Large intestine (tissue), 3 donors: ENCODE data around the gene ZGRF1. TPM values are rescaled to one million over a fixed set of nuclear protein-coding genes. Genes with fewer than 3 reads are reported as not detected.
A peak's percentile ranks its signal among the peaks of the same experiment; 100 is the strongest.
"Not testable (repeated sequence)": the region's sequence is repeated elsewhere in the genome, so short reads cannot be mapped to it uniquely, and the experiment has no call there.

Experiments
- DNase-seq, 2 donors: peaks; one replicate each; pipeline versions ENCODE4 v3.0.0 to v3.0.0-alpha.2; 2013
- H3K27ac ChIP-seq: one replicate; pipeline ENCODE4 v1.5.1; 2013; ENCODE audit warnings: low read length
- H3K27me3 ChIP-seq: 2 replicates; pipeline ENCODE4 v1.6.1; 2013; ENCODE audit warnings: low read length; ENCODE audit not compliant: control insufficient read depth, insufficient read depth
- H3K36me3 ChIP-seq: 2 replicates; pipeline ENCODE4 v1.6.1; 2013; ENCODE audit warnings: low read length; ENCODE audit not compliant: control insufficient read depth, insufficient read depth
- H3K4me1 ChIP-seq: one replicate; pipeline ENCODE4 v1.6.1; 2013; ENCODE audit warnings: low read length; ENCODE audit not compliant: control insufficient read depth, insufficient read depth
- H3K4me3 ChIP-seq: one replicate; pipeline ENCODE4 v1.5.1; 2013; ENCODE audit warnings: low read length
- H3K9me3 ChIP-seq: one replicate; pipeline ENCODE4 v1.6.1; 2013; ENCODE audit warnings: mild to moderate bottlenecking, low read depth, low read length, moderate library complexity; ENCODE audit not compliant: control insufficient read depth
- WGBS: methylation state at CpG from one replicate; pipeline ENCODE4 v1.1.5; 2013; ENCODE audit warnings: low lambda C conversion rate; ENCODE audit not compliant: insufficient coverage; 5-methylcytosine and 5-hydroxymethylcytosine counted together
- polyA plus RNA-seq: library from polyadenylated mRNA; unstranded; fragments of 120-200 nt; gene quantifications from one replicate; pipeline ENCODE4 v1.2.1, GENCODE V29; 2013

Gene ZGRF1
- polyA plus RNA-seq, 1 donor, result 7.3 TPM

GRCh38 chr4:112523764-112524505 lies 112.8 kb downstream of the ZGRF1 start:
- H3K4me1 ChIP-seq, result no peaks in the 10 kb centered on the region
- H3K27me3 ChIP-seq, result peaks cover 79% of the 10 kb centered on the region
- WGBS, result no CpG with 5 or more reads among the region's 46 CpGs
- peak overlapping the region; percentile 13 for H3K4me3 ChIP-seq
- H3K27ac ChIP-seq, result no peak overlapping the region
- H3K36me3 ChIP-seq, result no peaks in the 10 kb centered on the region
- peak in 1 of 2 donors; percentile 61 for DNase-seq
- H3K9me3 ChIP-seq, result peaks cover 4% of the 10 kb centered on the region

GRCh38 chr4:112523008-112523721 lies 113.5 kb downstream of the ZGRF1 start:
- peak in 1 of 2 donors; percentile 52 for DNase-seq
- no peaks in the 10 kb centered on the region for H3K4me1 ChIP-seq
- H3K36me3 ChIP-seq, result no peaks in the 10 kb centered on the region
- H3K27me3 ChIP-seq, result peaks cover 86% of the 10 kb centered on the region
- 7% methylated on average over 6 of the region's 37 CpGs for WGBS
- H3K9me3 ChIP-seq, result peaks cover 4% of the 10 kb centered on the region
- no peak overlapping the region for H3K4me3 ChIP-seq
- H3K27ac ChIP-seq, result no peak overlapping the region

GRCh38 chr4:112522431-112522830 lies 114.3 kb downstream of the ZGRF1 start:
- H3K4me1 ChIP-seq, H3K36me3 ChIP-seq, H3K9me3 ChIP-seq, H3K27ac ChIP-seq, DNase-seq, H3K4me3 ChIP-seq: not testable (repeated sequence)
- WGBS, result no CpG with 5 or more reads among the region's 17 CpGs
- peaks cover 91% of the 10 kb centered on the region for H3K27me3 ChIP-seq

- Histone ChIP-seq H3K36me3 (no peaks in the 10 kb centered on the region), H3K27ac (no peak overlapping the region), H3K9me3 (peaks cover 4% of the 10 kb centered on the region), H3K27me3 (peaks cover 94% of the 10 kb centered on the region), H3K4me1 (no peaks in the 10 kb centered on the region), H3K4me3 (no peak overlapping the region)
- WGBS, result 0% methylated on average over 1 of the region's 30 CpGs
- DNase-seq, result peak in 1 of 2 donors; percentile 14
Observed at GRCh38 chr4:112521123-112522023, 115.3 kb downstream of the ZGRF1 start.

GRCh38 chr4:112520598-112521122 lies 116.0 kb downstream of the ZGRF1 start:
- Histone ChIP-seq H3K4me1 (no peaks in the 10 kb centered on the region), H3K9me3 (peaks cover 4% of the 10 kb centered on the region), H3K27me3 (peaks cover 96% of the 10 kb centered on the region), H3K36me3 (no peaks in the 10 kb centered on the region), H3K27ac (no peak overlapping the region), H3K4me3 (no peak overlapping the region)
- WGBS, result no CpG with 5 or more reads among the region's 25 CpGs
- DNase-seq, result no peak

- no peak for DNase-seq
- Histone ChIP-seq H3K27me3 (peaks cover 95% of the 10 kb centered on the region), H3K4me1 (peaks cover 3% of the 10 kb centered on the region), H3K36me3 (no peaks in the 10 kb centered on the region), H3K27ac (no peak overlapping the region), H3K9me3 (peaks cover 6% of the 10 kb centered on the region), H3K4me3 (no peak overlapping the region)
- no CpG with 5 or more reads among the region's 21 CpGs for WGBS
Observed at GRCh38 chr4:112519689-112520597, 116.8 kb downstream of the ZGRF1 start.

- Histone ChIP-seq H3K27me3 (peaks cover 98% of the 10 kb centered on the region), H3K27ac (no peak overlapping the region), H3K9me3 (peaks cover 6% of the 10 kb centered on the region), H3K4me1 (peaks cover 9% of the 10 kb centered on the region), H3K36me3 (no peaks in the 10 kb centered on the region), H3K4me3 (no peak overlapping the region)
- no peak for DNase-seq
Observed at GRCh38 chr4:112518675-112519074, 118.0 kb downstream of the ZGRF1 start.

GRCh38 chr4:112517911-112518310 lies 118.8 kb downstream of the ZGRF1 start:
- 11% methylated on average over 3 of the region's 3 CpGs for WGBS
- Histone ChIP-seq H3K4me1 (peaks cover 9% of the 10 kb centered on the region), H3K27me3 (peaks cover 94% of the 10 kb centered on the region), H3K9me3 (peaks cover 4% of the 10 kb centered on the region), H3K36me3 (no peaks in the 10 kb centered on the region), H3K4me3 (no peak overlapping the region), H3K27ac (no peak overlapping the region)
- no peak for DNase-seq

- no peak overlapping the region for H3K4me3 ChIP-seq
- DNase-seq, result no peak
- H3K4me1 ChIP-seq, result peaks cover 9% of the 10 kb centered on the region
- no peaks in the 10 kb centered on the region for H3K36me3 ChIP-seq
- H3K27me3 ChIP-seq, result peaks cover 93% of the 10 kb centered on the region
- no CpG with 5 or more reads among the region's 20 CpGs for WGBS
- H3K27ac ChIP-seq, result no peak overlapping the region
- peaks cover 2% of the 10 kb centered on the region for H3K9me3 ChIP-seq
Observed at GRCh38 chr4:112517067-112517634, 119.6 kb downstream of the ZGRF1 start.
